GM21576 (cell line): ENCODE data around the gene ZNF277.

Experiments
- ATAC-seq: cut with Tn5 transposase; IDR thresholded peaks from one replicate; pipeline ENCODE4 v1.9.1; 2021; ENCODE audit warnings: mild to moderate bottlenecking, moderate library complexity; ENCODE audit not compliant: unreplicated experiment

ZNF277 gene

DNA sequence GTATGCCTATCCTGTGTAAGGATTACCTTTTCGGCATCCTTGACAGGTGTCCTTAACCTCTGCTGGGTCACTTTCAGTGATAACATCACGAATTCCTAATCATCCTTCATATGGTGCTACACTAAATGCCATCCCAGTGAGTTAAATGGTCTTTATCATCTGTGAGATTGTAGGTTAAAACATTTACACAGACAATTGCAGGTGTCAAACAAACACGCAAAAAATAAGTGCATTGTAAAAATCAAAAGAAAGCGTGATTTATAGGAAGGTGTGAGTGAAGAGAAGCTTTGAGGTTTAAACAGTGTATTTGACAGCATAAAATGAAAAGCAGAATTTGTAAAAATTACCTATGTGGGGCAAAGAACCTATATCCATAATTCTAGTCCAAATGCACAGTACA lies 132.3 kb downstream of the ZNF277 start:
- no peak for ATAC-seq

DNA sequence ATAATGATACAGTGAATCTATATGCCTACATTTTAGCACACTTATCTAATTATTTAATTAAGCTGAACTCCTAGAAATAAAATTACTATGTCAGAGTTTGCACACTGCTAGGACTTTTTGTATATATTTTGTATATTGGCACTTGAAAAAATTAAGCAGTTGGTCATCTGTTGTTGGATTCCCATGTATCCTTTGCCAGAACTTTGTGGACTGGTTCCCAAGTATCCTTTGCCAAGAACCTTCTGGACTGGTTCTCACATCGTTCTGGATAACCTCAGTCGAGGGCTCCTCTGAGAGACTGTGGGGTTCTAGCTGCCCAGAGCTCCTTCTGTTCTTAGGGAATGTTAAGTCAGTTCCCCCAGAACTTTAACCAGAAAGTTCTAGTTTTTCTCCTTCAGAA lies 135.0 kb downstream of the ZNF277 start:
- no peak for ATAC-seq

GRCh38 chr7:112346381-112347060 lies 140.0 kb downstream of the ZNF277 start:
- ATAC-seq, result no peak

GRCh38 chr7:112347088-112347487 lies 140.6 kb downstream of the ZNF277 start:
- no peak for ATAC-seq

- ATAC-seq, result no peak
Measured at GRCh38 chr7:112350585-112350984, 144.1 kb downstream of the ZNF277 start.

GRCh38 chr7:112356596-112356995 lies 150.1 kb downstream of the ZNF277 start:
- ATAC-seq, result no peak

- no peak for ATAC-seq
Measured at GRCh38 chr7:112357136-112357535, 150.6 kb downstream of the ZNF277 start.

DNA sequence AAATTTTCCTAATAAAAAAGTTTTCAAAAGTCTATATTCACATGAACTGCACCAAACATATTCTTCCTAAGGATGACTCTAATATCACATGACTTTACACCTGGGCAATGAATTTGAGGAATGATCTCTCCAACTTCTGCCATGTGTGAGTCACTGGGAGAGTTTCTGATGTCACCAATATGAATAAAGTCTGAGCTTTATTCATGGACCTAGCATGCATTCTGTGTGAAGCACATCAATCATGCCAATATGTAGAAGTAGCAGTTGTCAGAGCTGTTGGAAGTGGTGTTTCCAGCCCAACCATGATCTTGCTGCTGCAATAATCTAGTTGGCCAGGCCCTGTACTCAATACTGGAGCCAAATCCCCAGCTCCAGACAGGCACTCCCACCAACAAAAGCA lies 152.0 kb downstream of the ZNF277 start:
- no peak for ATAC-seq

DNA sequence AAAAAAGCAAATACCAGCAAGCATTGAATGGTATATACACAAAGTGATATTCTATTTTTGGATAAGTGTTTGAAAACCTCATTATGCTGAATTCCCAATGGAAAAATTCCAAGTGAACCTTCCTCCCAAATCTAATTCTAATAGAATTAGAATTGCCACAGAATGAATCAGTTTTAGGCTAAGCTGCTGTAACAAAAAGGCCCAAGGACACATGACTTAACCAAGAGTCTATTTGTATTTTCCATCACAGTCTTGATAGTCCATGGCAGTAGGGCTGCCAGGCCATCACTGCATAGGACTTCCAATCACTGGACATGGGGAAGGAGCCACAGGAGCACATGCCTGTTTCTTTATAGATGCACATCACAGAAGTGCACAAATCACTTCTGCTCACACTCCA lies 152.6 kb downstream of the ZNF277 start:
- no peak for ATAC-seq

- ATAC-seq, result no peak
Measured at GRCh38 chr7:112360681-112361080, 154.2 kb downstream of the ZNF277 start.

GRCh38 chr7:112361154-112361553 lies 154.7 kb downstream of the ZNF277 start:
- no peak for ATAC-seq

- no peak for ATAC-seq
Measured at GRCh38 chr7:112362053-112362650, 155.7 kb downstream of the ZNF277 start.

DNA sequence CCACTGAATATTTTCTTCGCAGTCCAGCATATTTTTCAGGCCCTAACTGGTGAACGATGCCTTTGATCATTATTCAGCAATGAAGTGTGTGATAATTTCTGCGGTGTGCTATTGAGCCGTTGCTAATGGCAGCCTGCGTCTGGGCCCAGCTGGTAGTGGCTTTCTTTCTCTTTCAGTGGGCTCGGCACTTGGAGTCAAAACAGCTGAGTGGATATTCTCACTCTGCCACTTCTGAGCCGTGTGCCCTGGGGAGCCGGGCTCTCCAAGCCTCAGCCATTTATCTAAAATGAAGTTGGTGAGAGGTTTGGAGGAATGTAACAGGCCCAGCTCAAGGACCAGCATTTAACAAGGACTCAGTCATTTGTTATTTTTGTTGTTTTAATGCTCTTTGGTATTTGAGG lies 156.2 kb downstream of the ZNF277 start:
- ATAC-seq, result no peak

DNA sequence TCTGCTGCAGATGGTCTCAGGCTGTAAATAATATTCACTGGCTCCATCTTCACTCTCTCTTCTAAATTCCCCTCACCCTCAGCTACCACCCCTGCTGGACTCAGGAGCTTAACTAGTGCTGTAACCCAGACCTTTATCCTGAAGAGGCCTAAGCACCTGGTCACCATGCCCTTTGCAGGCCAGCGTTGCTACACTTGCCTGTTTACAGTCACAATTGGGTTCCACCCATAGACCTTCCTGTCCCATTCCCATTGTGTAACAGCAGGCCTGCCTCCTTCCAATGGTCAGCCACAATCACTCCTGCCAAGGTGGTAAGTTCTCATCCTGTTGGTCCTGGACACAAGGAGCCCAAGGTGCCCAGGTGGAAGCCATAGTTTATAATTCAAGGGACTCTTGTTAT lies 157.9 kb downstream of the ZNF277 start:
- ATAC-seq, result no peak

GRCh38 chr7:112365551-112365950 lies 159.1 kb downstream of the ZNF277 start:
- no peak for ATAC-seq

DNA sequence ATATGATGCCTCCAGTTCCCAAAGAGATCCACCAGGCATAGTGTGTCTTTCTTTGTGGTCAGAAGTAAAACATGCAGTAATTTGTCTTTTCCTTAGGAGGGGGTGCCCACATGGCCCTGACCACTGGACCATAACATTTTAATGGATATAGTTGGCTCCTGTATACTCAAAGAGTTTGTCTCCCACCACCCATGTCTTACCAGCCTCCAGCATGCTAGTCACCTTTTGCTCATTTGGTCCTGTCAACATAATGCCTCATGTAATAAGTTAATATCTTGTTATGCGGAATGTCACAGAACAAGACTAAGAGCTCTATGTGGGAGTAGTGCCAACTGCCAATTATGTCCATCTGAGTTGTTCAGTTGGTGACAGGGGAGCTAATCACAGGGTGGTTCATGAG lies 160.4 kb downstream of the ZNF277 start:
- ATAC-seq, result no peak

GRCh38 chr7:112370436-112370835 lies 163.9 kb downstream of the ZNF277 start:
- ATAC-seq, result no peak

DNA sequence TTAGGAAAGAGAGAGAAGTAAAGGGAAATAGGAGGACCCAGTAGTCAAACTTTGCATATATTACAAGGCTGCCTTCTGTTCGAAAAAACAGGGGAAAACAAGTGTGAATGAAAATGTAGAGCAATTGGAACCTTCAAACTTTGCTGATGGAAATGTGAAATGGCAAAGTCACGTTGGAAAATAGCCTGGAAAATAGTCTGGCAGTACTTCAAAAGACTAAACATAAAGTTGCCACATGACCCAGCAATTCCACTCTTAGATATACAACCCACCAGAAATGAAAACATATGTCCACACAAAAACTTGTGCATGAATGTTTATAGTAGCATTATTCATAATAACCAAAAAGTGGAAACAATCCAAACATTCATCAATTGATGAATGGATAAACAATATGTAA lies 165.2 kb downstream of the ZNF277 start:
- ATAC-seq, result no peak

GRCh38 chr7:112372101-112372500 lies 165.6 kb downstream of the ZNF277 start:
- ATAC-seq, result no peak

DNA sequence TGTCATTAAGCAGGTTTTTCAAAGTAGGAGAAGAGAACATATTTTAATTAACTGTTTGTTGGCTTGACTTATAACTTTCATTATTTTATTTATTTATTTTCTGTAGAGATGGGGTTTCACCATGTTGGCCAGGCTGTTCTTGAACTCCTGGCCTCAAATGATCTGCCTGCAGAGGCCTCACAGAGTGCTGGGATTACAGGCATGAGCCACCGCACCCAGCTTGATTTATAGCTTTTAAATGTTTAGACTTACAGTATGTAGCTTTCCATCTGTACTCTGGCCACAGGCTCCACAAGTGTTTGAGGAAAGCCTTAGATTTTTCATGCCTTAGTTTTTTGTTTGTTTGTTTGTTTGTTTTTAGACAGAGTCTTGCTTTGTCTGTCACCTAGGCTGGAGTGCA lies 171.1 kb downstream of the ZNF277 start:
- ATAC-seq, result no peak

GRCh38 chr7:112381311-112382091 lies 175.0 kb downstream of the ZNF277 start:
- no peak for ATAC-seq
